SU-DHL-6 (cell line): ENCODE results near the gene RPGRIP1L.

Experiments used
- CTCF ChIP-seq: fragments of 200-600 bp; sonication (generic); IDR thresholded peaks from one replicate; pipeline ENCODE4 v1.5.1; 2017; ENCODE audit warnings: antibody characterized with exemption, mild to moderate bottlenecking, low read length, moderate library complexity; ENCODE audit not compliant: insufficient read depth, poor library complexity, severe bottlenecking
- EZH2phosphoT487 ChIP-seq: fragments of 200-600 bp; sonication (generic), shearing (Covaris generic); conservative IDR thresholded peaks from 2 replicates; pipeline ENCODE4 v1.6.1; 2018; ENCODE audit warnings: mild to moderate bottlenecking, antibody characterized with exemption, low read length, moderate library complexity, mixed read lengths

- TF ChIP-seq CTCF = no peak
- no peak for TF ChIP-seq EZH2phosphoT487
These were observed 11.5 kb downstream of the RPGRIP1L start for GRCh38 chr16:53692146-53692545.
